Testis (tissue), 2 donors: ENCODE data around the gene CD83.

Source experiments
- POLR2A ChIP-seq: fragments of 450-650 bp; IDR thresholded peaks from one replicate; pipeline ENCODE4 v1.6.1; 2017; ENCODE audit warnings: antibody characterized with exemption, mild to moderate bottlenecking, moderate library complexity
- TF ChIP-seq, protein P1 (sequence below), 3 experiments: fragments of 450-650 bp in 2 of 3; fragments of 200-600 bp in 1 of 3; sonication (generic) in 1 of 3; IDR thresholded peaks; one replicate each; pipeline ENCODE4 v1.5.1; 2016 to 2019; ENCODE audit warnings: antibody characterized with exemption in 3 of 3, mild to moderate bottlenecking in 2 of 3, moderate library complexity in 1 of 3

DNA sequence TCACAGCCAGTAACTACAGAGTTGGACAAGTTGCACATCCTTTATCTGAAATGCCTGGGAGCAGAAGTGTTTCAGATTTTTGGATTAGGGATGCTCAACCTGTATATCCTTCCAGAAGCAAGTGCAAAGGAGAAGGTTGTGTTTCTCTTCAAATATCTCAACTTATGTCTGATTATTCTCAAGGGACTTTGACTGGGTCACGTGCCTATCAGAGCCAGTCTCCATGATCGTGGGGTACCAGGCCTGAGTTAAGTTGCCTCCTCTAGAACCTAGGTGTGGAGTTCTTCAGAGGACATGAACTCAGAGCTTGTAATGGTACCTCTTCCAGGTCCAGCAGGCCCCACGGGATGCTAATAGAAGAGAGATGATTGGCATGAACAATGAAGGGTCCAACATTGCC, 7.8 kb downstream of the CD83 start:
- TF ChIP-seq, protein P1, sequence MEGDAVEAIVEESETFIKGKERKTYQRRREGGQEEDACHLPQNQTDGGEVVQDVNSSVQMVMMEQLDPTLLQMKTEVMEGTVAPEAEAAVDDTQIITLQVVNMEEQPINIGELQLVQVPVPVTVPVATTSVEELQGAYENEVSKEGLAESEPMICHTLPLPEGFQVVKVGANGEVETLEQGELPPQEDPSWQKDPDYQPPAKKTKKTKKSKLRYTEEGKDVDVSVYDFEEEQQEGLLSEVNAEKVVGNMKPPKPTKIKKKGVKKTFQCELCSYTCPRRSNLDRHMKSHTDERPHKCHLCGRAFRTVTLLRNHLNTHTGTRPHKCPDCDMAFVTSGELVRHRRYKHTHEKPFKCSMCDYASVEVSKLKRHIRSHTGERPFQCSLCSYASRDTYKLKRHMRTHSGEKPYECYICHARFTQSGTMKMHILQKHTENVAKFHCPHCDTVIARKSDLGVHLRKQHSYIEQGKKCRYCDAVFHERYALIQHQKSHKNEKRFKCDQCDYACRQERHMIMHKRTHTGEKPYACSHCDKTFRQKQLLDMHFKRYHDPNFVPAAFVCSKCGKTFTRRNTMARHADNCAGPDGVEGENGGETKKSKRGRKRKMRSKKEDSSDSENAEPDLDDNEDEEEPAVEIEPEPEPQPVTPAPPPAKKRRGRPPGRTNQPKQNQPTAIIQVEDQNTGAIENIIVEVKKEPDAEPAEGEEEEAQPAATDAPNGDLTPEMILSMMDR (IDR thresholded peaks at IDR 0.05): no peak
- no peak for TF ChIP-seq POLR2A
